CD4-positive, alpha-beta T cell treated with Interleukin-15 for 4 hours (primary cell): ENCODE results near the gene PDGFRB.
A peak's percentile ranks its signal among the peaks of the same experiment; 100 is the strongest.

Source experiments
- DNase-seq: peaks from one replicate; pipeline ENCODE4 v3.0.0-alpha.2; 2020; ENCODE audit warnings: low spot score

PDGFRB gene

GRCh38 chr5:150129813-150130492 lies 25.7 kb downstream of the PDGFRB start:
- peak; percentile 32 for DNase-seq

GRCh38 chr5:150129454-150129812 lies 26.2 kb downstream of the PDGFRB start:
- DNase-seq: no peak

GRCh38 chr5:150126921-150127265 lies 28.8 kb downstream of the PDGFRB start:
- no peak for DNase-seq

- no peak for DNase-seq
Measured at GRCh38 chr5:150126199-150126920, 29.3 kb downstream of the PDGFRB start.

- no peak for DNase-seq
Measured at GRCh38 chr5:150125334-150125733, 30.3 kb downstream of the PDGFRB start.

- DNase-seq: no peak
Measured at GRCh38 chr5:150124596-150124995, 31.0 kb downstream of the PDGFRB start.

GRCh38 chr5:150124111-150124557 lies 31.5 kb downstream of the PDGFRB start:
- DNase-seq: no peak

GRCh38 chr5:150123542-150123941 lies 32.1 kb downstream of the PDGFRB start:
- DNase-seq: no peak

GRCh38 chr5:150122536-150123481 lies 32.8 kb downstream of the PDGFRB start:
- DNase-seq: no peak

GRCh38 chr5:150122158-150122510 lies 33.5 kb downstream of the PDGFRB start:
- no peak for DNase-seq

GRCh38 chr5:150121448-150122157 lies 34.0 kb downstream of the PDGFRB start:
- no peak for DNase-seq

GRCh38 chr5:150120617-150121447 lies 34.8 kb downstream of the PDGFRB start:
- DNase-seq: no peak

- no peak for DNase-seq
Measured at GRCh38 chr5:150120062-150120441, 35.6 kb downstream of the PDGFRB start.

GRCh38 chr5:150119421-150120061 lies 36.1 kb downstream of the PDGFRB start:
- no peak for DNase-seq

GRCh38 chr5:150118561-150119229 lies 37.0 kb downstream of the PDGFRB start:
- no peak for DNase-seq

- no peak for DNase-seq
Measured at GRCh38 chr5:150117945-150118560, 37.6 kb downstream of the PDGFRB start.

- DNase-seq: no peak
Measured at GRCh38 chr5:150116667-150117400, 38.8 kb downstream of the PDGFRB start.

- DNase-seq: no peak
Measured at GRCh38 chr5:150114773-150115408, 40.8 kb downstream of the PDGFRB start.
